GM12891 (cell line): ENCODE measurements around the gene SAE1.
A peak's percentile ranks its signal among the peaks of the same experiment; 100 is the strongest.

Experiments used
- DNase-seq: peaks from one replicate; pipeline ENCODE4 v3.0.0; 2011; ENCODE audit warnings: low spot score; ENCODE audit not compliant: insufficient read length
- FAIRE-seq: peaks from 2 replicates; lab custom pipeline; 2011; peaks lifted over from hg19 to GRCh38; lab: Jason Lieb, UNC
- PAX5 ChIP-seq: IDR thresholded peaks from 2 replicates; pipeline ENCODE4 v1.6.1; 2011; ENCODE audit warnings: low read length, moderate library complexity, mild to moderate bottlenecking; ENCODE audit not compliant: insufficient read depth, severe bottlenecking
- POLR2A ChIP-seq: IDR thresholded peaks from 2 replicates; pipeline ENCODE4 v1.6.1; 2011; ENCODE audit warnings: low read depth, low read length, control low read depth
- POLR2AphosphoS5 ChIP-seq: IDR thresholded peaks from 2 replicates; pipeline ENCODE4 v1.6.1; 2011; ENCODE audit warnings: low read depth, low read length, control low read depth
- POU2F2 ChIP-seq: IDR thresholded peaks from 2 replicates; pipeline ENCODE4 v1.6.1; 2011; ENCODE audit warnings: low read depth, mild to moderate bottlenecking, control low read depth, low read length, moderate library complexity
- SPI1 ChIP-seq: IDR thresholded peaks from 2 replicates; pipeline ENCODE4 v1.6.1; 2011; ENCODE audit warnings: low read depth, low read length, control low read depth
- TAF1 ChIP-seq: IDR thresholded peaks from 2 replicates; pipeline ENCODE4 v1.6.1; 2011; ENCODE audit warnings: low read depth, low read length, control low read depth

SAE1 gene

DNA sequence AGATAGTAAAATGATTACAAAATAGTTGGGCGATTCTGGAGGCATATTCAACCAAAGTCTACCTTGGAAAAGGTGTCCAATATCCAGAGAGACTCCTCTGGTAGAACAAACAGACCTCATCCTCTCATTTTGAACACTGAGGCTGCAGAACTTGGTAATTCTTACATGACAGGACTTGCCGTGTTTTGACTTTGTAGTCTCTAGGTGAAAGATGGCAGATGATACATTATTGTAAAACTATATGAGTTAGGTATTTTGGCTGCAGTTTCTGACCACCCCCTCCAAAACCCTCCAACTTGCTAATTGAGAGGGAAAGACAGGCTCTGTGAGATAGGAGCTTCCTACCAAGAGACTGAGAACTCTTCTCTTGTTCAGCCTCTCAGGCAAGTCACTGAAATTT, 22.6 kb downstream of the SAE1 start:
- DNase-seq, result no peak
- TF ChIP-seq POLR2A (no peak), SPI1 (no peak), POLR2AphosphoS5 (no peak), POU2F2 (no peak), PAX5 (no peak), TAF1 (no peak)
- no peak for FAIRE-seq

DNA sequence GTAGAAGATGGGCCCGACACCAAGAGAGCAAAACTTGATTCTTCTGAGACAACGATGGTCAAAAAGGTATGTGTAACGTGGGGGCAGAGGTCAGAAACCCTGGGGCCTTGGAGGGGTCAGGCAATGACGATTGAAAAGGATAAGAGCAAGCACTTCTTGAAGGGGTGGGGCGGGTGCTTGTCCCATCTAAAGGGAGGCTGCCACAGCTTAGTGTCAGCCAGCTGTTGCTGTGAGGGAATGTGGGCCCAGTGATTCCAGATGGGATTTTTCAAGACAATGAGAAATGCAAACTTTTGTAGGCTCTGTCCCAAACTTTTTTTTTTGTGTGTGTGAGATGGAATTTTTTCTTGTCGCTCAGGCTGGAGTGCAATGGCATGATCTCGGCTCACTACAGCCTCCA, 24.5 kb downstream of the SAE1 start:
- no peak for FAIRE-seq
- DNase-seq, result no peak
- TF ChIP-seq POU2F2 (no peak), POLR2AphosphoS5 (no peak), PAX5 (no peak), POLR2A (no peak), SPI1 (no peak), TAF1 (no peak)

DNA sequence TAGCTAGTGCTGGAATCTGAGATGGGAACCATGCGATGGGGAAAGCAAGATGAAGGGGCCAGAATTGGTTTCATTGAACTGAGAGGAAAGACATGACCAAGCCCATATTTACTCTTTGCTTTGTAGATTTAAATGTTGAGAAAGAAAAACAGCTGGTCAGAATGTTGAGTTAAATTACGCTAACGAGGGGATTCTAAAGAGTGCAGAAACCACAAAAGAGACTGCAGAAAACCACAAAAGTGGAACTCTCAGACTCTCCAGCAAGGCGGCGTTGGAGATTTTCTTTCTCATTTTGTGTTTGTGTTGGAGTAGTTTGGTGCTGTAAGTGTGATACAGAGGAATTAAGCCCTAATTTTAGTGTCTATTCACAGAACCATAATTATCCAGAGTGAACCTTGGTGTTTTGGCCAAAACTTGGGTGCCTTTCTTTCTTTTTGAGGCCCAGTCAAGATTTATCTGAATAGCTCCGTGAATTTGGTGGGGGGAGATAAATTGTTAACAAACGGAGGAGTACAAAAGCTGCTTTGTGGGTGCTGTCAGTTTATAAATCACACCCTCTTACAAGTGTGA, 26.3 kb downstream of the SAE1 start:
- peak; percentile 66 for FAIRE-seq
- TF ChIP-seq POLR2A (no peak), PAX5 (no peak), SPI1 (peak; percentile 14; the same call in 1 of the 2 replicates)
- no peak for DNase-seq

DNA sequence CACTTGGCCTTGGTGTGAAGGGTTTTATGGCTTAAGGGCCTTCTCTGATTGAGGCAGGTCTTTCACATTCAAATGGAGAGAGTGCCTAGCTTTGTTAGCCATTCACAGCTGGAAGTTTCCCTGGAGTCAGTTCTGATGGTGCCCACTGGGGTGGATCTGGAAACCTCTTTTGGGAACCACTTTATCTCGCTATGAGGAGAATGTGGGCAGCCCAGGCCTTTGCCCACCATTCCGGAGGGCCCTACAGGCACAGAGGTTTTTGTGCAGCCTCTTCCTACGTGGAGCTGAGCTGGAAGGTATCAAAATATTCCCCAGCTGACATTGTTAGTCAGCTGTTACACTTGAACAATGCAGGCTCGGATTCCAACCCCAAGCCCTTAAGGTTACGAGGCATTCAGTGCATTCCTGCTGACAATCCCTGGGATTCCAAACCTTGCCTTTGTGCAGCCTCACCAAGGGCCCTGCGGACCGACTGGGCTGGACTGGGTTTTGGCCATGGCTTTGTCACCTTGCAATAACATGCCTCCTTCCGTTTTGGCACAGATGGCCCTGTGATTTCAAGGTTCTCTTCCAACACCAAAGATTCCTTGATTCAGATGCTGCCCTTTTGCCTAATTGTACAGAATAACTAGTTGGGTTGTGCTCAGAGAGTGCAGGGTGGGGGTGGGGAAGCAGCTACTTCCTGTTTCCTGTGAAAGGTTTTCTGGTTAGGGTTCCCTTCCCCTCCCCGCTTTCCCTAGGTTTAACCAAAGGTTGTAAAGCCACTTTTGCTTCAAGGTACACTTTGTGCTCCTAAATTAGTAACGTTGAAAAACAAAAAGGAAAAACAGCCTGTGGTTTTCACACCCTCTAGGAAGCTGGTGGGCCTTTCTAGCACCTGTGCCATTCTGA, 27.0 kb downstream of the SAE1 start:
- FAIRE-seq (peak; percentile 47), DNase-seq (no peak)
- TF ChIP-seq SPI1 (peak; percentile 55), TAF1 (no peak)

DNA sequence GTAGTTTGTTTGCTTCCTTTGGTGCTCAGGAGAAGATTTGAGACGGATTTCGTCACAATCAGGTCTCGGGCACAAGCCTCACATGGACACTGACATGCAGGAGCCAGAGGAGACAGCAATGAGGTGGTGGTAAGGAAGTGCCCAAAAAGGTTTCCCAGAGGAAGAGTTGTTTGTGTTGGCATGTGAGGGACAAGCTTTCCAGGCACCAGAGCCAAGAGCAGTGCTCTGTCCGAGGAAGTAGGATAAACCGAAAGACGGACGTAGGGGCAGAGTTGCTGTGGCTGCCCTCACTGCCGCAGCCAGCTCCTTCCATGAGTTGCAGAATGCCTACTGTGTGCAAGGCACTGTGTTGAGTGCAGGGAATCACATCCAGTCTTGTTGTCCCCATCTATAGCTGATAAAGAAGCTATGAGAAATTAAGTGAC, 27.7 kb downstream of the SAE1 start:
- no peak for FAIRE-seq
- no peak for DNase-seq
- TF ChIP-seq PAX5, result no peak
- no peak for TF ChIP-seq POLR2AphosphoS5
- TF ChIP-seq SPI1, result no peak
- TF ChIP-seq POU2F2, result no peak
- TF ChIP-seq TAF1, result no peak
- no peak for TF ChIP-seq POLR2A

DNA sequence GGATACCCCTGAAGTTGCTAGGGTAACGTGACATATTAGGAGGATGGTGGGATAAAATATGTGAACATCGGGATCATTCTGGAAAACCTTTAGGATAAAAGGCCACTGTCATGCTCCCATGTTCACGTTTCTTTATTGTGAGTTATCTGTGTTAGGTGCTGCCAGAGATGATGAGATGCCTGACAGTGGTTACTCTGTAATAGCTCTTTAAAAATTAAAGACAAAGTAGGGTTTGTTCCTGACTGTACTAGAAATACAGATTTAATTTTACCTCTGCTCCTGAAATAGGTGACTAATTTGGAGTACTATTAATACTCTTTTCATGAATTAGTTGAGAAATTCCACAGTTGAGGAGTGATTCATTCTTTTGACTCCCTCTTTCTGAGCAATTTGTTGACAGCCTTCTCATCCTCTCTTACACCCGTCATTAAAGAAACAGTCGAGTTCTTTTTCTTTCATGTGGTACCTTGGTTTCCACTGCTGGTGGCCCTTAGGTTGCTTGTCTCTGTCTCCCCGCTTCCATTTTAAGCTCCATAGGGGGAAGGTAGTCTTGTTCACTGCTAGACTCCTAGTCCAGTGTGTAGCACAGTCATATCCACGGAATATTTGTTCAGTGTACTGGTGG, 28.4 kb downstream of the SAE1 start:
- FAIRE-seq (no peak), DNase-seq (no peak)
- no peak for TF ChIP-seq POU2F2
- no peak for TF ChIP-seq TAF1
- TF ChIP-seq POLR2AphosphoS5, result no peak
- TF ChIP-seq PAX5, result no peak
- no peak for TF ChIP-seq POLR2A
- TF ChIP-seq SPI1, result no peak

DNA sequence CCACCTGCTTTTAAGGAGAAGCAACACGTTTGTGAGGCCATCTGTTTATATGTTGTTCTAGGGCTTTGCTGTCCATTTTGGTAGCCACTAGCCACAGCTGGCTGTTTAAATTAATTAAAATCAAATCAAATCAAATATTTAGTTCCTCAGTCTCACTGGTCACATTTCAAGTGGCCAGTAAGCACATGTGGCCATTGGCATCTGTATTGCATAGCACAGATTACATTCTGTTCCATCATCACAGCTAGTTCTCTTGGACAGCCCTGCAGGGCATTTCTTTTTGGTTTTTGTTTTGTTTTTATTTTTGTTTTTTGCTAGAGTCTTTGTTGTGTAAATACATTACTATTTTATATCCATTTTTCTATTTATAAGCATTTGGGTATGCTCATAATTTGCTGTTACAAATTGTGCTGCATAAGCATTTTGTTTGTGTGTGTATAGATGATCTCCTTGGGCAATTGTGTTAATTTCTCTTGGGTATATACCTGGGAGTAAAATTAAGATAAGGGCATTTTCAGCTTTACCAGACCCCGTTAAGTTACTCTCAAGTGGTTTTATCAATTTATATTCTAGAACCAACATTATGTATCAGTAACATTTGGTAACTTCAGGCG, 31.3 kb downstream of the SAE1 start:
- FAIRE-seq, result no peak
- no peak for TF ChIP-seq TAF1
- no peak for TF ChIP-seq POLR2A
- TF ChIP-seq POU2F2, result no peak
- no peak for TF ChIP-seq PAX5
- DNase-seq, result no peak

DNA sequence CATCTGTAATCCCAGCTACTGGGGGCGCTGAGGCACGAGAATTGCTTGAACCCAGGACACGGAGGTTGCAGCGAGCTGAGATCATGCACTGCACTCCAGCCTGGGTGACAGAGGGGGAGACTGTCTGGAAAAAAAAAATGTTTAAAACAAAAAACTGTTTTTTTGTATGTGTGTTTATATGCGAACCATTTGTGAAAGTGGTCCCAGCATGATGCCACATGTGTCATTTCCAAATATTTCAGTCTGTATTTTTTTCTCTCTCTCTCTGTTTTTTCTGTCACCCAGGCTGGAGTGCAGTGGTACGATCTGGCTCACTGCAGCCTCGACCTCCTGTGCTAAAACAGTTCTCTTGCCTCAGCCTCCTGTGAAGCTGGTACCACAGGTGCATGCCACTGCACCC, 37.4 kb downstream of the SAE1 start:
- no peak for DNase-seq
- TF ChIP-seq TAF1, result no peak
- TF ChIP-seq POU2F2, result no peak
- TF ChIP-seq POLR2A, result no peak
- no peak for TF ChIP-seq PAX5
- TF ChIP-seq SPI1, result no peak
- no peak for TF ChIP-seq POLR2AphosphoS5
- FAIRE-seq, result no peak

DNA sequence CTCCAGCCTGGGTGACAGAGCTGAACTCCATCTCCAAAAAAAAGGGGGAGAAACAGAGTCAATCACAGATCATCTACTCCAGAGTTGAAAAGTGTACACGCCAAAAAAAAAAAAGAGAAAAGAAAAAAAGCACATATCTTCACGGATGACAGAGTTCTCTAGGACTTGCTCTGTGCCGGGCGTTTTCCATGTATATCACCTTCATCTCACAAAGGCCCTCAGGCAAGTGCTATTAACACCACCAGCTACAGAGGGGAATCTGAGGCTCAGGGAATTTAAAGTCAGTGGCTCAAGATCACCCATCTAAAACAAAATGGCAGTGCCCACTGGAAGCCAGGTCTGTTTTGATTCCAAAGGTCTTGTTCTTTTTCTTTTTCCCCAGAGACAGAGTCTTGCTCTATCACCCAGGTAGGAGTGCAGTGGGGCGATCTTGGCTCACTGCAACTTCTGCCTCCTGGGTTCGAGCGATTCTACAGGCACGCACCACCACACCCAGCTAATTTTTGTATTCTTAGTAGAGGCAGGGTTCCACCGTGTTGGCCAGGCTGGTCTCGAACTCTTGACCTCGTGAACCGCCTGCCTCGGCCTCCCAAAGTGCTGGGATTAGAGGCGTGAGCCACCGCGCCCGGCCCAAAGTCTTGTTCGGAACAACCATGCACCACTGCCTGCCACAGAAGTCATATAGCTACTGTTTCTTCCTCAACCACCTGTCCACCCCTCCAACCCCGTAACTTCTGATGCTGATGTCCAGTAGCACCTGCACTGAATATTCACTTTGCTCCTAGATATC, 42.2 kb downstream of the SAE1 start:
- no peak for FAIRE-seq
- no peak for DNase-seq
- TF ChIP-seq POU2F2 (no peak), SPI1 (no peak), PAX5 (no peak), TAF1 (no peak), POLR2A (no peak), POLR2AphosphoS5 (no peak)
